Stimulated activated CD4-positive, alpha-beta T cell treated with anti-CD3 and anti-CD28 coated beads, Interleukin-15, amount 100 ng/mL, for 24 hours (primary cell): ENCODE measurements around the gene SLC12A7.
"Not testable (repeated sequence)": the region's sequence is repeated elsewhere in the genome, so short reads cannot be mapped to it uniquely, and the experiment has no call there.

Experiments used
- DNase-seq: peaks from one replicate; pipeline ENCODE4 v3.0.0-alpha.2; 2020

Gene SLC12A7

GRCh38 chr5:1111727-1112289 lies at the start of gene SLC12A7:
Gene SLC12A7, minus strand, starts transcription at chr5:1112063. Its CDS starts 72 bp downstream, at chr5:1111991.
- peak; percentile 82 for DNase-seq

GRCh38 chr5:1161108-1161832 lies 49.4 kb upstream of the SLC12A7 start:
- DNase-seq = no peak

DNA sequence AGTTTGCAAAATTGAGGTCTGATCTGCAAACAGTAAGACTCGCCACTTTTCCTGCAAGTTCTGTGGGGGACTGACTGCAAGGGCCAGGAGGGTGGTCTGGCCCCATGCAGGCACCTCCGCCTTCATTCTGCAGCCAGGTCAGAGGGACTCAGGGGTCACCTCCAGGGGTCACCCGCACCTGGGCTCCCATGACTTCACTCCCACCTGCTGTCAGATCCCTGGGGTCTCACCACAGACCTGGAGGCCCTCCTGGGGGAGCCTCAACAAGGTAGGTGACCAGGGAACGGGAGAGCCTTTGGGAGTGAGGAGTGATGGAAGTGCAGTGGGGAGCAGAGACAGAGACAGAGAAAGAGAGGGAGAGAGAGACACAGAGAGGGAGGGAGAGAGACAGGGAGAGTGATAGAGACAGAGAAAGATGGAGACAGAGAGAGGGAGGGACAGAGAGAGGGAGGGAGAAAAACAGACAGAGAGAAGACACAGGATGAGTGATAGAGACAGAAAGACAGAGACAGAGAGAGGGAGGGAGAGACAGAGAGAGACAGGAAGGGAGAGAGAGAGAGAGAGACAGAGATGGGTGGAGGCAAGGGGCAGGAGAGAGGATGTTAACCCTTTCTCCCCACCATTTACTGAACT lies 48.0 kb upstream of the SLC12A7 start:
- no peak for DNase-seq

DNA sequence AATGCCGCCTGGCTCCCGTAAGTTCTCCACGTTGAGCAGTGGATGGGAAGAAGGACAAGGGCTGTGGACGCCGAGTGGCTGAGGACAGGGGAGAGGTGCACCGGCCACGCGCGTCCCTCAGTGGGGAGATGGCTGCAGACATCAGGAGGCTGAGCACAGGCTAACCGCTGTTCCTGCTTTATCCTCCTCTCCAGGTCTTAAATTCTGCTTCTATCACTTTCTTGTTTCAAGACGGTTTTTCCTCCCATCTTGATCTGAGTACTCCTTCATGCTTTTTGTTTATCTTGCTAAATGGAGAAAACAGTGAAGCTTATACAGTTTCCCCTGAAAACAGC lies 47.4 kb upstream of the SLC12A7 start:
- DNase-seq = no peak

- DNase-seq = no peak
These were observed 46.9 kb upstream of the SLC12A7 start for GRCh38 chr5:1158647-1159340.

GRCh38 chr5:1157461-1157986 lies 45.7 kb upstream of the SLC12A7 start:
- not testable (repeated sequence) for DNase-seq

GRCh38 chr5:1156754-1157460 lies 45.0 kb upstream of the SLC12A7 start:
- no peak for DNase-seq

GRCh38 chr5:1156033-1156753 lies 44.3 kb upstream of the SLC12A7 start:
- no peak for DNase-seq

- DNase-seq = no peak
These were observed 43.5 kb upstream of the SLC12A7 start for GRCh38 chr5:1155191-1156032.

- DNase-seq = no peak
These were observed 41.6 kb upstream of the SLC12A7 start for GRCh38 chr5:1153428-1153827.

GRCh38 chr5:1152771-1153282 lies 41.0 kb upstream of the SLC12A7 start:
- no peak for DNase-seq

- no peak for DNase-seq
These were observed 40.3 kb upstream of the SLC12A7 start for GRCh38 chr5:1152156-1152555.

- no peak for DNase-seq
These were observed 39.5 kb upstream of the SLC12A7 start for GRCh38 chr5:1151316-1151715.

- no peak for DNase-seq
These were observed 39.0 kb upstream of the SLC12A7 start for GRCh38 chr5:1150866-1151265.

DNA sequence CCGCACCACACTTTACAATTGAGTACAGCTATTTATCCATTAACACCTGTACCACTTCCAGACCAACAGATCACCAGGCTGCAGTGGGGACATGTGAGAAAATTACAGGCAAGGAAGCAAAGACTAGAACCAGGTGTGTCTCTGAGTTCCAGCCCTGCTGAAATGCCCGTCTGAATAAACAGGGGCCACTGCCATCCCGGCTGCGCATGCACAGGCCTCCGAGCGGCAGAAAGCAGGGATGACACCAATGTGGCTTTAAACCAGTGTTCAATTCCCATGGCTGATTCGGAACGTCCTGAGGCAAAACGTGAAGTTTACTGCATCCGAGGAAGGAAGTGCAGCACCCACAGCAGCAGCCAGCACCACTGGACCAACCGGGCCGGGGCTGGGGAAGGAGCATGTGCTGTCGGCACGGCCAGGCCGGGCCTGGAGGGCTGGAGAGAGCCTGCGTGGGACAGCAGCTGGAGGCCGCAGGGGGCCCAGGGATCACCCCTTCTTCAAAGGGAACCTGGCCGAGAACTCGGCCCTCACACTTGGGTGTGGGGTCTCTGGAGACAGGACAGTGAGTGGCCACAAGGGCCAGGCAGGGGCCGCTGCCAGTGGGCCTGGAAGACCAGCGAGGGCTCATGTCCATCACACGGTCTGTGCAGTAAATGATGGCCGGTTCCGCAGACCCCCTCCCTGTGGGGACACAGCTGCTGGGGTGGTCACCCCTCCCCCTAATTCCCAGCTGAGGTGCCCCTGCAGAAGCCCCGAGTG lies 33.0 kb upstream of the SLC12A7 start:
- DNase-seq = no peak

GRCh38 chr5:1144089-1144488 lies 32.2 kb upstream of the SLC12A7 start:
- no peak for DNase-seq

DNA sequence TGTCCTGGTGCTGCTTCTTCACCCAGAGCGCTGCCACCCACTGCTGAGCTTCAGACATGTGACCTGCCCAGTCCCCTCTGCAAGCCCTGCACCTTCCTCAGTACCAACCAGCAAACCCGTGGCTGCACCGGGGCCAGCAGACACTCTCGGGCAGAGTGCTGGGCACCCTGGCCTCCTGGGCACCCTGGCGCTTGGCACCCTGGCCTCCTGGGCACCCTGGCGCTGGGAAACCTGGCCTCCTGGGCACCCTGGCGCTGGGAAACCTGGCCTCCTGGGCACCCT lies 31.7 kb upstream of the SLC12A7 start:
- DNase-seq = no peak

- no peak for DNase-seq
These were observed 31.2 kb upstream of the SLC12A7 start for GRCh38 chr5:1142886-1143669.

GRCh38 chr5:1141834-1142233 lies 30.0 kb upstream of the SLC12A7 start:
- no peak for DNase-seq

DNA sequence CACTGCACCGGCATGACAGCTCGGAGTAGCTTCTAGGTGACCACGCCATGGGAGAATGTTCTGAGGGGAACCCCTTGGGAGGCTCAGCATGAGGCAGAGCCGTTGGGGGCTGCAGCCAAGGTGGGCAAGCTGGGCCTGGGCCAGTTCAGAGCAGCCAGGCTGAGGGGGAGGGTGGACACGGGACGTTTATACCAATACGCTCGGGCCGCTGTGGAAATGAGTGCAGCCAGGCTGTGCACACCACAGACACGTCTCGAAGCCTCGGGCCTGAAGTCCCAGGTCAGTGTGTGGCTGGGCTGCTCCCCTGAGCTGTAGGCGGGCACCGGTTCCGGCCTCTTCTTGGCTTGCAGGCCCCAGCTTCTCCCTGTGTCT lies 28.9 kb upstream of the SLC12A7 start:
- no peak for DNase-seq
